ENCODE data around the gene ARL2BP. TPM values are rescaled to one million over a fixed set of nuclear protein-coding genes. Genes with fewer than 3 reads are reported as not detected.

ARL2BP gene
- total RNA-seq, 1 experiment from 2014 or later, result 121 TPM

- no peak for DNase-seq (ENCODE audit: extremely low read depth, low read depth)
Observed at GRCh38 chr16:57234707-57235092, 10.4 kb upstream of the ARL2BP start.

- DNase-seq (ENCODE audit: extremely low read depth, low read depth), result no peak
Observed at GRCh38 chr16:57235128-57236021, 9.7 kb upstream of the ARL2BP start.

- DNase-seq (ENCODE audit: extremely low read depth, low read depth), result no peak
Observed at GRCh38 chr16:57236022-57236350, 9.1 kb upstream of the ARL2BP start.

GRCh38 chr16:57238682-57239081, 6.4 kb upstream of the ARL2BP start:
- DNase-seq (ENCODE audit: extremely low read depth, low read depth), result no peak

GRCh38 chr16:57239107-57239506, 6.0 kb upstream of the ARL2BP start:
- no peak for DNase-seq (ENCODE audit: extremely low read depth, low read depth)

GRCh38 chr16:57240851-57241250, 4.2 kb upstream of the ARL2BP start:
- no peak for DNase-seq (ENCODE audit: extremely low read depth, low read depth)

- no peak for DNase-seq (ENCODE audit: extremely low read depth, low read depth)
Observed at GRCh38 chr16:57242650-57243049, 2.4 kb upstream of the ARL2BP start.

- DNase-seq (ENCODE audit: extremely low read depth, low read depth), result no peak
Observed at GRCh38 chr16:57244463-57244766, 644 bp upstream of the ARL2BP start.

- DNase-seq (ENCODE audit: extremely low read depth, low read depth), result no peak
Observed at GRCh38 chr16:57245472-57246113, 534 bp downstream of the ARL2BP start.

GRCh38 chr16:57251352-57251751, 6.3 kb downstream of the ARL2BP start:
- no peak for DNase-seq (ENCODE audit: extremely low read depth, low read depth)

- DNase-seq (ENCODE audit: extremely low read depth, low read depth), result no peak
Observed at GRCh38 chr16:57252148-57252721, 7.2 kb downstream of the ARL2BP start.

GRCh38 chr16:57253466-57253865, 8.4 kb downstream of the ARL2BP start:
- DNase-seq (ENCODE audit: extremely low read depth, low read depth), result no peak

GRCh38 chr16:57255686-57256415, 10.8 kb downstream of the ARL2BP start:
- DNase-seq (ENCODE audit: extremely low read depth, low read depth), result no peak

GRCh38 chr16:57256601-57257395, 11.7 kb downstream of the ARL2BP start:
- no peak for DNase-seq (ENCODE audit: extremely low read depth, low read depth)

- DNase-seq (ENCODE audit: extremely low read depth, low read depth), result no peak
Observed at GRCh38 chr16:57257455-57258070, 12.5 kb downstream of the ARL2BP start.

- DNase-seq (ENCODE audit: extremely low read depth, low read depth), result no peak
Observed at GRCh38 chr16:57258226-57258909, 13.3 kb downstream of the ARL2BP start.

- DNase-seq (ENCODE audit: extremely low read depth, low read depth), result no peak
Observed at GRCh38 chr16:57258910-57259475, 13.9 kb downstream of the ARL2BP start.

- no peak for DNase-seq (ENCODE audit: extremely low read depth, low read depth)
Observed at GRCh38 chr16:57260294-57260929, 15.4 kb downstream of the ARL2BP start.

GRCh38 chr16:57261806-57262205, 16.7 kb downstream of the ARL2BP start:
- DNase-seq (ENCODE audit: extremely low read depth, low read depth), result no peak

All from NCI-H460 (cell line).